Stimulated activated CD4-positive, alpha-beta T cell treated with anti-CD3 and anti-CD28 coated beads, Interleukin-15, amount 100 ng/mL, for 48 hours (primary cell): ENCODE measurements around the gene ATP6V0C.
"Not testable (repeated sequence)": the region's sequence is repeated elsewhere in the genome, so short reads cannot be mapped to it uniquely, and the experiment has no call there.

Experiments
- DNase-seq, 2 donors: peaks; one replicate each; pipeline ENCODE4 v3.0.0-alpha.2; 2020; ENCODE audit warnings: low read depth in 2 of 2

ATP6V0C gene

GRCh38 chr16:2550283-2550878 lies 36.6 kb downstream of the ATP6V0C start:
- not testable (repeated sequence) for DNase-seq

- not testable (repeated sequence) for DNase-seq
Observed at GRCh38 chr16:2551420-2551889, 37.7 kb downstream of the ATP6V0C start.

GRCh38 chr16:2554709-2555425 lies 41.1 kb downstream of the ATP6V0C start:
- DNase-seq = not testable (repeated sequence)

GRCh38 chr16:2557150-2557549 lies 43.4 kb downstream of the ATP6V0C start:
- not testable (repeated sequence) for DNase-seq

DNA sequence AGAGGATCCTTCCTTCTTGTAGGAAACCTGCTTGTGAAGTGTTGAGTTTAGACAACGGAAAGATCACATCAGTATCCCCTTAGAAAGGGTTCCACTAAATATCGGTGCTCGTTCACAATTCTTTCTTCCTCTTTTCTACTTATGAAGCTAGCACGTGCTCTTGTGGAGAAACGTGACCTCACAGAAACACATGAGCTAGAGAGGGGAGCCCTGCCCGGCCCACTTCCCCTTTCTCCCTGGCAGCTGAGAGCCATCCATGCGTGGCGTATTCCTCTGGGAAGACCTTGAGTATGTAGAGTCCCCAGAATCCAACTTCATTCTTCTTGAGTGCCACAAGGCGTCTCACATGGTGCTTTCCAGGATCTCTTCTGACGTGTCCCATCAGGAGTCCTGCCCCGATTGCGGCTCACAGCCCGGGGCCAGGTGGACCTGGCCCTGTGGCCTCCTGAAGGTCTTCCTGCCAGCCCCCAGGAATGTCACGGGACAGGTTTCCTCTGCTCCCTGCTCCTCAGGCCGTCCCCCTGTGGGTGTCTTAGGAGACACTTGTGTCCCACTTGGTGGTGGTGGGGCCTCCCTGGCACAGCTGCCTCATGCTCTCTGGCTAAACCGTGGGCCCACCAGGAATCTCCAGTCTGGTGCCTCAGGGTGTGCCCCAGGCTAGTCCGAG lies 46.5 kb downstream of the ATP6V0C start:
- DNase-seq = not testable (repeated sequence)

DNA sequence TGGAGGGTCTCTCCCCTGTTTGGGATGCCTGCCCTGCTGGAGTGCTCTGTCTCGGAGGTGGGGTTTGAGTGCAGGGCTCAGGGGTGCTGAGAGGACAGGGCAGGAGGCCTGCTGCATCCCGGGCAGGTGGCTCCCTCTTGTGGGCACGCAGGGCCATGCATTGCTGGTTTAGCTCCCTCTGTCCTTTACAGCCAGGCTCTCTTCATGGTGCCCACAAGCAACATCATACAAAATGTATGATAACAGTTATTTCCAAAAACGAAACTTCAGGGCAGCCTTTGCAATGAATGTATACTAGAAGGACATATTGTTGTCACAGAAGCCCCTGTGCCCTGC lies 47.0 kb downstream of the ATP6V0C start:
- peak; percentile 39 to 42 for DNase-seq

- DNase-seq = not testable (repeated sequence)
Observed at GRCh38 chr16:2567506-2567905, 53.8 kb downstream of the ATP6V0C start.

DNA sequence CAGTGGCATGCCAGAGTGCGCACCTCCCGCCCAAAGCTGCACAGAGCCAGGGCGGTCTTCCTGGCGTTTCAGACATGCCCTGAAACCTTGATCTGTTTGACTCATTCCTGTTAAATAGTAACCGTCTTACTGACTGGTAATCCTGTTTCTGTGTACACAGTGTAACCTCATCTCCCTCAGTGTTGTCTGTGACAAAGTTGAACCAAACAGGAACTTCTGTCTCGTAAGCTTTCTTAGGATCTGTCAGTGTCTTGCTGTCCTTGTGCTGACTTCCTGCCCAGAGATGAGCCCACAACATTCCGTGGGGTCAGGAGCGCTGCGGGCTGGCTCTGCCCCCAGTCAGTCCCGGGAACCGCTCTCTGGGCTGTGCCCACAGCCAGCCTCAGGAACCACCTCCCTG lies 54.8 kb downstream of the ATP6V0C start:
- DNase-seq = not testable (repeated sequence)
